Ovary (tissue), 3 donors: Measurements from ENCODE around the gene SPATA31C1.

Source experiments
- EP300 ChIP-seq: sonication (generic); formaldehyde crosslinking; IDR thresholded peaks from one replicate; pipeline ENCODE4 v1.6.1; 2017; ENCODE audit warnings: antibody characterized with exemption
- POLR2A ChIP-seq: fragments of 450-650 bp; IDR thresholded peaks from one replicate; pipeline ENCODE4 v1.6.1; 2017; ENCODE audit warnings: antibody characterized with exemption, mild to moderate bottlenecking, moderate library complexity
- TF ChIP-seq, protein P1 (sequence below), 3 donors: fragments of 450-650 bp in 2 of 3; fragments of 200-600 bp in 1 of 3; IDR thresholded peaks; one replicate each; pipeline versions ENCODE4 v1.5.1 to v1.8.0; 2016 to 2022; ENCODE audit warnings: antibody characterized with exemption in 3 of 3, mild to moderate bottlenecking in 1 of 3
- donor health status: DM: no; HTN: no; CAD: no.

DNA sequence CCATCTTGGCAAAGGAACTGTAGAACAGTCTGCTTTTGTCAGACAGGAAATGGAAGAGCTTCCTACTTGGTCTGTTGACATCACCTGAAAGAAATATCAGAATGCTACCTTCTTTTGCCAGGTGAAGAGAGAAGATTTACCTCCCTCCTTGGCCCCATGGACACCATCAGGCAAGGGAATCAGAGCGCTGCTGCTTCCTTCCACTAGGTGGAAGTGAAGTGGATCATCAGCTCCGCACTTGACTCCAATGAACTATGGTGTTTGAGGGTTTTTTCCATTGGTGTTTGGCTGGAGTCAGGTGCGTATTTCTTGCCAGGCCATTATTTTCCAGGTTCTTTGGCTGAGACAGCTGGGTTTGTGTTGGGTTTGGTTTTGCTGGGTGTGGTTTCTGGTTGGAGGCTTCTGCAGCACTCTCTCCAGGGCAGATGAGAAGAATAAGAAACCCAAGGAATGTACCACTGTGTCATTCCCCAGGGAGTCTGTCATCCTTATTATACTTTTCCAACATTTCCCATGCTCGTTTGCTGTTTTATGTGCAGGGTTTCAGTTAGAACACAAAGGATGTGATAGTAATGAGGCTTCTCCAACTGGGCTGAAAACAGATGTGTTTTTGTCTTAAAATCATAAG lies 22.6 kb upstream of the SPATA31C1 start:
- no peak for TF ChIP-seq POLR2A
- no peak for TF ChIP-seq EP300
- TF ChIP-seq, protein P1, sequence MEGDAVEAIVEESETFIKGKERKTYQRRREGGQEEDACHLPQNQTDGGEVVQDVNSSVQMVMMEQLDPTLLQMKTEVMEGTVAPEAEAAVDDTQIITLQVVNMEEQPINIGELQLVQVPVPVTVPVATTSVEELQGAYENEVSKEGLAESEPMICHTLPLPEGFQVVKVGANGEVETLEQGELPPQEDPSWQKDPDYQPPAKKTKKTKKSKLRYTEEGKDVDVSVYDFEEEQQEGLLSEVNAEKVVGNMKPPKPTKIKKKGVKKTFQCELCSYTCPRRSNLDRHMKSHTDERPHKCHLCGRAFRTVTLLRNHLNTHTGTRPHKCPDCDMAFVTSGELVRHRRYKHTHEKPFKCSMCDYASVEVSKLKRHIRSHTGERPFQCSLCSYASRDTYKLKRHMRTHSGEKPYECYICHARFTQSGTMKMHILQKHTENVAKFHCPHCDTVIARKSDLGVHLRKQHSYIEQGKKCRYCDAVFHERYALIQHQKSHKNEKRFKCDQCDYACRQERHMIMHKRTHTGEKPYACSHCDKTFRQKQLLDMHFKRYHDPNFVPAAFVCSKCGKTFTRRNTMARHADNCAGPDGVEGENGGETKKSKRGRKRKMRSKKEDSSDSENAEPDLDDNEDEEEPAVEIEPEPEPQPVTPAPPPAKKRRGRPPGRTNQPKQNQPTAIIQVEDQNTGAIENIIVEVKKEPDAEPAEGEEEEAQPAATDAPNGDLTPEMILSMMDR (IDR thresholded peaks at IDR 0.05): no peak
